Bronchial epithelial cell (primary cell): ENCODE results near the gene KRTAP3-3. TPM values are rescaled to one million over a fixed set of nuclear protein-coding genes. Genes with fewer than 3 reads are reported as not detected.

Source experiments
- DNase-seq: peaks from one replicate; pipeline ENCODE4 v3.0.0-alpha.2; 2010; ENCODE audit warnings: low read depth
- FAIRE-seq: peaks from 2 replicates; lab custom pipeline; 2011; peaks lifted over from hg19 to GRCh38; lab: Jason Lieb, UNC
- H3K27me3 ChIP-seq: 2 replicates; pipeline ENCODE4 v1.5.1; 2011; ENCODE audit warnings: low read length; ENCODE audit not compliant: control insufficient read depth, insufficient read depth
- H3K36me3 ChIP-seq: 2 replicates; pipeline ENCODE4 v1.5.1; 2011; ENCODE audit warnings: low read length; ENCODE audit not compliant: control insufficient read depth, insufficient read depth
- H3K4me3 ChIP-seq: 2 replicates; pipeline ENCODE4 v1.5.1; 2011; ENCODE audit warnings: mild to moderate bottlenecking, low read depth, low read length, control low read depth
- total RNA-seq: library from RNA; depleted of rRNA; stranded (reverse); fragments of >200 nt; gene quantifications from 2 replicates; pipeline ENCODE4 v1.2.1, GENCODE V29; 2014
- TF ChIP-seq, protein P1 (sequence below): IDR thresholded peaks from 2 replicates; pipeline ENCODE4 v1.5.1; 2011; ENCODE audit warnings: mild to moderate bottlenecking, moderate library complexity, low read length, control low read depth, inconsistent platforms; ENCODE audit not compliant: insufficient read depth, severe bottlenecking

The KRTAP3-3 gene
- total RNA-seq, 1 donor from 2014 or later, result not detected

DNA sequence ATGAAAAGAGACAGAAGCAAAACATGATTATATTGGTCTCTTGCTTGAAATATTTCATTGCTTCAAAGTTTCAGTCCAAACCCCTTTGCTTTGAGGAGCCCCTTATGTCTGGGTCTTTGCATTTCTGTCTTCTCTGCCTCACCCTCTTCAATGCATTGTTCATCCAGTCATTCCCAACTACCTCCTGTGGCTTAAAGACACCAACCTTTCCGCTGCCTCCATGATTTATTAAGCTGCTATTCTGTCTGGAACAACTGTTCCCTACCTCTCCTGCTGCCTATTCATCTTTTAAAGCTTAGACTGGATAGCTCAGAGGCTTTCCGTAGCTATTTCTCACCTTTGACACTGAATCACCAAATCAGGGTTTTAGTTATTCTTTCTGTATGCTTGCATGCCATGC lies 3.4 kb upstream of the KRTAP3-3 start:
- H3K4me3 ChIP-seq, result no peak overlapping the region
- TF ChIP-seq, protein P1, sequence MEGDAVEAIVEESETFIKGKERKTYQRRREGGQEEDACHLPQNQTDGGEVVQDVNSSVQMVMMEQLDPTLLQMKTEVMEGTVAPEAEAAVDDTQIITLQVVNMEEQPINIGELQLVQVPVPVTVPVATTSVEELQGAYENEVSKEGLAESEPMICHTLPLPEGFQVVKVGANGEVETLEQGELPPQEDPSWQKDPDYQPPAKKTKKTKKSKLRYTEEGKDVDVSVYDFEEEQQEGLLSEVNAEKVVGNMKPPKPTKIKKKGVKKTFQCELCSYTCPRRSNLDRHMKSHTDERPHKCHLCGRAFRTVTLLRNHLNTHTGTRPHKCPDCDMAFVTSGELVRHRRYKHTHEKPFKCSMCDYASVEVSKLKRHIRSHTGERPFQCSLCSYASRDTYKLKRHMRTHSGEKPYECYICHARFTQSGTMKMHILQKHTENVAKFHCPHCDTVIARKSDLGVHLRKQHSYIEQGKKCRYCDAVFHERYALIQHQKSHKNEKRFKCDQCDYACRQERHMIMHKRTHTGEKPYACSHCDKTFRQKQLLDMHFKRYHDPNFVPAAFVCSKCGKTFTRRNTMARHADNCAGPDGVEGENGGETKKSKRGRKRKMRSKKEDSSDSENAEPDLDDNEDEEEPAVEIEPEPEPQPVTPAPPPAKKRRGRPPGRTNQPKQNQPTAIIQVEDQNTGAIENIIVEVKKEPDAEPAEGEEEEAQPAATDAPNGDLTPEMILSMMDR, result no peak
- H3K36me3 ChIP-seq, result no peaks in the 10 kb centered on the region
- no peak for FAIRE-seq
- no peak for DNase-seq
- H3K27me3 ChIP-seq, result no peaks in the 10 kb centered on the region

DNA sequence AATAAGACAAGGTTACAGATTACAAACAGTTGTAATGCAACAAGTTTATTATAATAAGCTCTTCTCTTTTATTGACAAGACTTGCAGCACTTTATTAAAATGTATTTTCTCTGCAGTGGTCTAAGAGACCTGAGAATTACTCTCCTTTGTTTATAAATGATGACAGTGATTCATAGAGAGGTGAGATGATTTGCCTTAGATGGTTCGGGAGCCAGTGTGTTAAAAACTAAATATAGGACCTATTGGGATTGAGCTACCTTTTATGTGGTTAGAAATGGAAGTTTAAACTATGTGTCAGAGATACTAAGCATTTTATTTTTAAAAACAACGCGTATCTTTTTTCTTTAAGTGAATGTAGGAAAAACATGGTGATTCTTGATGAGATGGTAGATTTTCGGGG lies 2.9 kb upstream of the KRTAP3-3 start:
- DNase-seq, result no peak

DNA sequence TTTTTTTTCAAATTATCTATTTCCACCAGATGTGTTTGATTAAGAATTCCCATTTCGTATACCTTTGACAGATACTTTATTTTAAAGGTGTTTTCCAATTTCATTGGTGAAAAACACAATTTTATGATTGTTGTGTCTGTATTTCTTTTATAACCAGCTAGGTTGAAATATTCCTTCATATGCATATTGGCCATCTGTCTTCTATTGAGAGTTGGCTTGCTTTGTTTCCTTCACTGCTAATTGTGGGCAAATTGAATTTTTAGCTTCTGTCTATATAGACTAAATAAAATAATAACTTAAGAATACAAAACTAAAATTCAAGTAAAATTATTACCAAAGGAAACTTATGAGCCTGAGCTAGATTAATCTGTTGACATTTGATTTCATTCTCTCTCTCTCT lies 1.2 kb upstream of the KRTAP3-3 start:
- no peak for DNase-seq
- no peaks in the 10 kb centered on the region for H3K36me3 ChIP-seq
- no peaks in the 10 kb centered on the region for H3K27me3 ChIP-seq
- no peak overlapping the region for H3K4me3 ChIP-seq
- FAIRE-seq, result no peak
- TF ChIP-seq, protein P1, result no peak

More for the DNA sequence above, 2.9 kb upstream of the KRTAP3-3 start:
- FAIRE-seq, result no peak
- TF ChIP-seq, protein P1, result no peak
- H3K4me3 ChIP-seq, result no peak overlapping the region
- H3K36me3 ChIP-seq, result no peaks in the 10 kb centered on the region
- H3K27me3 ChIP-seq, result no peaks in the 10 kb centered on the region

DNA sequence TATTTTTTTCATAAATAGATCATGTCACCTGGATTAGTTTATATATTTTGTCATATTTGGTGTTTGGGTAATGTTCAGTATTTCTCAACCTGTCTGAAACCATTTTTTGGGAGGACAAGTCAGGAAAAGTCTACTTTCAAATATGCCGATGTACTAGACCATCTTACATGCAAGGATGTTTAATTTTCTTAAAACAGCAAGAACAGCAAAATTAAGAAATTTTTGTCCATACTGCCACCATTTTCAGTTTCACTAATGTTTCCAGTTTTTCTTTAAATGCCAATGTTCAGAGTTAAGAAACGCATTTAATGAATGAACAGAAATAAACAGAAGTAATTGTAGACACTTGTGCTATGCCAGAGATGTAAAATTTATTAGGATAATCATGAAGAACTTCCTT lies 880 bp downstream of the KRTAP3-3 start:
- no peaks in the 10 kb centered on the region for H3K36me3 ChIP-seq
- TF ChIP-seq, protein P1, result no peak
- no peak overlapping the region for H3K4me3 ChIP-seq
- H3K27me3 ChIP-seq, result no peaks in the 10 kb centered on the region
- no peak for DNase-seq
- FAIRE-seq, result no peak

DNA sequence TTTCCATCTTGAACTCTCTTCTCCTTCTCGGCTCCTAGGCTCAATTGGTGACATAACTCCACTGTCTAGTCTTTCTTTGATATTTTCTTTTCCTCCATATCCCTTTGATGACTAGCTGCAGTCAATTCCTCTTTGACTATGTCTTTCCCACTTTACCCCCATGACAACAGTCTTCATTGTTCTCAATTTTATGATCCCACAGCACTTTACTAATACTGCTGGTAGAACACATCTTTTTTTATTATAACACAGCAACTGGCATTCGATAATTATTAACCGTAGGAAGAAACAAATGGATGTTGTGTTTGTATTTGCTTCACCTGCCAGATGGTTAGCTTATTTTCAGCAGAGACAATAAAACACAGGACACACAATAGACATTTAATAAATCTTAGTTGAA lies 1.3 kb downstream of the KRTAP3-3 start:
- no peak for DNase-seq
- no peak overlapping the region for H3K4me3 ChIP-seq
- no peak for FAIRE-seq
- TF ChIP-seq, protein P1, result no peak
- no peaks in the 10 kb centered on the region for H3K27me3 ChIP-seq
- H3K36me3 ChIP-seq, result no peaks in the 10 kb centered on the region

DNA sequence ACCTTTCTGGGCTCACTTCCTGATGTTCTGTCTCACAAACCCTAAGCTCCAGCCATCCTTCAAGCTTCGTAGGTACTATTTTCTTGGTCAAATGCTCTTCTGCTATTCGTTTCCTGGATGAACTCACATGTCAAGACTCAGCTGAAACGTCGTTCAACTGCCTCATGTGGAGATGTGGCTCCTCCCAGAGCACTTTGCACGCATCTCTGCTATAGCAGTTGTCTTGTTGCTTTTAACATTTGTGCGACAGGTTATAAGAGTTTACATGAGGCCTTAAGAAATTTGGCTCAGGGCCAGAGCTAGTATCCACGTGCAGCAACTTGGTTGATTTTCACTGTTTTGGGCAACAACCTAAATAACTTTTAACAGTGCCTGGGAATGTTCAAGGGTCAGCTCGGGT lies 7.0 kb downstream of the KRTAP3-3 start:
- H3K4me3 ChIP-seq, result no peak overlapping the region
- peak; percentile 40 for DNase-seq
- no peaks in the 10 kb centered on the region for H3K27me3 ChIP-seq
- TF ChIP-seq, protein P1, result no peak
- no peaks in the 10 kb centered on the region for H3K36me3 ChIP-seq
- peak; percentile 90 for FAIRE-seq
